Osteoblast (primary cell): ENCODE measurements around the gene KIRREL2. TPM values are rescaled to one million over a fixed set of nuclear protein-coding genes. Genes with fewer than 3 reads are reported as not detected.
A peak's percentile ranks its signal among the peaks of the same experiment; 100 is the strongest.

Source experiments
- DNase-seq: peaks from one replicate; pipeline ENCODE4 v3.0.0; 2011; ENCODE audit warnings: low spot score, mixed read lengths; ENCODE audit not compliant: insufficient read length; ENCODE audit errors: missing footprints
- H2AFZ ChIP-seq: 2 replicates; pipeline ENCODE4 v1.6.0; 2011; ENCODE audit warnings: mild to moderate bottlenecking, low read length
- H3K27ac ChIP-seq: 2 replicates; pipeline ENCODE4 v1.5.1; 2011; ENCODE audit warnings: mild to moderate bottlenecking, low read depth, low read length, moderate library complexity
- H3K27me3 ChIP-seq: 2 replicates; pipeline ENCODE4 v1.6.0; 2012; ENCODE audit warnings: mild to moderate bottlenecking, control low read depth, inconsistent platforms, low read length, moderate library complexity; ENCODE audit not compliant: insufficient read depth
- H3K36me3 ChIP-seq: 2 replicates; pipeline ENCODE4 v1.5.1; 2011; ENCODE audit warnings: mild to moderate bottlenecking, low read length, control low read depth, moderate library complexity; ENCODE audit not compliant: insufficient read depth
- H3K4me1 ChIP-seq: 2 replicates; pipeline ENCODE4 v1.5.1; 2011; ENCODE audit warnings: mild to moderate bottlenecking, low read length, control low read depth, moderate library complexity; ENCODE audit not compliant: insufficient read depth
- H3K4me2 ChIP-seq: 2 replicates; pipeline ENCODE4 v1.6.0; 2011; ENCODE audit warnings: mild to moderate bottlenecking, low read length; ENCODE audit not compliant: insufficient read depth
- H3K4me3 ChIP-seq: fragments of 200-600 bp; sonication (generic); 3 replicates; pipeline ENCODE4 v1.5.1; 2012; ENCODE audit warnings: mild to moderate bottlenecking, low read length, inconsistent platforms; ENCODE audit not compliant: insufficient read depth
- H3K79me2 ChIP-seq: 2 replicates; pipeline ENCODE4 v1.6.0; 2012; ENCODE audit warnings: mild to moderate bottlenecking, low read length, control low read depth, inconsistent platforms; ENCODE audit not compliant: insufficient read depth
- H3K9me3 ChIP-seq: 2 replicates; pipeline ENCODE4 v1.5.1; 2011; ENCODE audit warnings: low read depth, low read length, control low read depth
- H4K20me1 ChIP-seq: 2 replicates; pipeline ENCODE4 v1.6.0; 2012; ENCODE audit warnings: mild to moderate bottlenecking, low read length, control low read depth; ENCODE audit not compliant: insufficient read depth
- total RNA-seq: library from RNA; depleted of rRNA; stranded (reverse); fragments of >200 nt; gene quantifications from 2 replicates; pipeline ENCODE4 v1.2.3, GENCODE V29; 2012
- TF ChIP-seq, protein P1 (sequence below): IDR thresholded peaks from 2 replicates; pipeline ENCODE4 v1.5.1; 2011; ENCODE audit warnings: mild to moderate bottlenecking, low read depth, low read length, moderate library complexity; ENCODE audit errors: extremely low read depth

The KIRREL2 gene
- total RNA-seq, 1 donor = not detected

DNA sequence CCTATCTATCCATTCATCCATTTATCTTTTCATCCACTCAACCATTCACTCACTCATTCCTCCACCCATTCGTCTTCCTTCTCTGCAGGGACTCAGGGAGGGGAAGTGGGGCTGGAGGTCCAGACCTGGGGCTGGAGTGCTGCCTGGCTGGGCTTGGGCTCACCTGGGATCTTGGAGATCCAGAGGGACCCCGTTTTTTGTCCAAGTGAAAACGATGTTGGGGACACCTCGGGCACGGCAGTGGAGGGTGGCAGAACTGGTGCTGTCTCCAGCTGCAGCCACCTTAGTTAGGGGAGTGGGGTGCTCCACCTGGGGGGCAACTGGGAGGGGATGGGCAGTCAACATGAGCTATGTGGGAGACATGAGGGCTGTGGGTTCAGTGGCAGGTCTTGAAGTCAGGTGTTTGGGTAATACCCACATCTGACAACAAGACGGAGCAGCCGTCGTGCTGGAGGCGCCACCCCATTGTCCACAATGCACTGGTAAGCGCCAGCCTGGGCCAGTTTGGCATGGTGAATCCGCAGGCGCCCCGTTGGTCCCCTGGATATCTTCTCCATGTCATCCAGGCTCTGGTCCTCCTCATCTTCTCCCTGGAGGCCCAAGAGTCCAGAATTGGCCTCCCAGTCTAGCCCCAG lies 14.6 kb upstream of the KIRREL2 start:
- DNase-seq = no peak
- H3K79me2 ChIP-seq = no peaks in the 10 kb centered on the region
- no peak overlapping the region for H3K4me3 ChIP-seq
- H2AFZ ChIP-seq = no peak overlapping the region
- H3K27ac ChIP-seq = no peak overlapping the region
- H3K27me3 ChIP-seq = peaks cover 37% of the 10 kb centered on the region
- peaks cover 6% of the 10 kb centered on the region for H3K9me3 ChIP-seq
- TF ChIP-seq, protein P1, sequence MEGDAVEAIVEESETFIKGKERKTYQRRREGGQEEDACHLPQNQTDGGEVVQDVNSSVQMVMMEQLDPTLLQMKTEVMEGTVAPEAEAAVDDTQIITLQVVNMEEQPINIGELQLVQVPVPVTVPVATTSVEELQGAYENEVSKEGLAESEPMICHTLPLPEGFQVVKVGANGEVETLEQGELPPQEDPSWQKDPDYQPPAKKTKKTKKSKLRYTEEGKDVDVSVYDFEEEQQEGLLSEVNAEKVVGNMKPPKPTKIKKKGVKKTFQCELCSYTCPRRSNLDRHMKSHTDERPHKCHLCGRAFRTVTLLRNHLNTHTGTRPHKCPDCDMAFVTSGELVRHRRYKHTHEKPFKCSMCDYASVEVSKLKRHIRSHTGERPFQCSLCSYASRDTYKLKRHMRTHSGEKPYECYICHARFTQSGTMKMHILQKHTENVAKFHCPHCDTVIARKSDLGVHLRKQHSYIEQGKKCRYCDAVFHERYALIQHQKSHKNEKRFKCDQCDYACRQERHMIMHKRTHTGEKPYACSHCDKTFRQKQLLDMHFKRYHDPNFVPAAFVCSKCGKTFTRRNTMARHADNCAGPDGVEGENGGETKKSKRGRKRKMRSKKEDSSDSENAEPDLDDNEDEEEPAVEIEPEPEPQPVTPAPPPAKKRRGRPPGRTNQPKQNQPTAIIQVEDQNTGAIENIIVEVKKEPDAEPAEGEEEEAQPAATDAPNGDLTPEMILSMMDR = no peak
- no peaks in the 10 kb centered on the region for H4K20me1 ChIP-seq
- no peaks in the 10 kb centered on the region for H3K36me3 ChIP-seq
- H3K4me1 ChIP-seq = no peaks in the 10 kb centered on the region
- no peak overlapping the region for H3K4me2 ChIP-seq

DNA sequence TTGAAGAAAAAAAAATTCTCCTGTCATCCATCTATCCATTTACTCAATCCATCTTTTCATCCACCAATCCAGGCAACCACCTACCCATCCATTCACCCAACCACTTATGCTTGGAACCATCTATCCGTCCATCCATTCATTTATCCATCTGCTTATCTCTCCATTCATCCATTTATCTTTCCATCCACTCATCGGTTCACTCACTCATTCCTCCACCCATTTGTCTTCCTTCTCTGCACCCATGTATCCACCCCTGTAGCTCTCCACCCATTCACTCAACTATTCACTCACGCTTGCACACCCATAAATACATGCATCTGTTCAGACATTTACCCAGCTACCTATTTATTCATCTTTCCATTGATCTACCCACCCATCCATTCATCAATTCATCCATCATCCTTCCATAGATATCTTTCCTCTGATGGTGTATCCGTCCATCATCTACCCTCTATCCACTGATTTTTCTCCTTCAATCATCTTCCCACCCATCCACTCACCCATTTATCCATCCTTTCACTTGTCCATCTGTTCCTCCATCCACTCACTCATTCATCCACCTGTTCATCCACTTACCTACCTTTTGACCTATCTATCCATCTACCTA lies 13.9 kb upstream of the KIRREL2 start:
- Histone ChIP-seq H3K4me3 (no peak overlapping the region), H3K36me3 (no peaks in the 10 kb centered on the region), H3K27ac (no peak overlapping the region), H3K4me2 (no peak overlapping the region), H3K27me3 (peaks cover 37% of the 10 kb centered on the region), H4K20me1 (no peaks in the 10 kb centered on the region), H2AFZ (no peak overlapping the region), H3K9me3 (peaks cover 6% of the 10 kb centered on the region), H3K79me2 (no peaks in the 10 kb centered on the region), H3K4me1 (no peaks in the 10 kb centered on the region)
- TF ChIP-seq, protein P1 = no peak
- DNase-seq = no peak

DNA sequence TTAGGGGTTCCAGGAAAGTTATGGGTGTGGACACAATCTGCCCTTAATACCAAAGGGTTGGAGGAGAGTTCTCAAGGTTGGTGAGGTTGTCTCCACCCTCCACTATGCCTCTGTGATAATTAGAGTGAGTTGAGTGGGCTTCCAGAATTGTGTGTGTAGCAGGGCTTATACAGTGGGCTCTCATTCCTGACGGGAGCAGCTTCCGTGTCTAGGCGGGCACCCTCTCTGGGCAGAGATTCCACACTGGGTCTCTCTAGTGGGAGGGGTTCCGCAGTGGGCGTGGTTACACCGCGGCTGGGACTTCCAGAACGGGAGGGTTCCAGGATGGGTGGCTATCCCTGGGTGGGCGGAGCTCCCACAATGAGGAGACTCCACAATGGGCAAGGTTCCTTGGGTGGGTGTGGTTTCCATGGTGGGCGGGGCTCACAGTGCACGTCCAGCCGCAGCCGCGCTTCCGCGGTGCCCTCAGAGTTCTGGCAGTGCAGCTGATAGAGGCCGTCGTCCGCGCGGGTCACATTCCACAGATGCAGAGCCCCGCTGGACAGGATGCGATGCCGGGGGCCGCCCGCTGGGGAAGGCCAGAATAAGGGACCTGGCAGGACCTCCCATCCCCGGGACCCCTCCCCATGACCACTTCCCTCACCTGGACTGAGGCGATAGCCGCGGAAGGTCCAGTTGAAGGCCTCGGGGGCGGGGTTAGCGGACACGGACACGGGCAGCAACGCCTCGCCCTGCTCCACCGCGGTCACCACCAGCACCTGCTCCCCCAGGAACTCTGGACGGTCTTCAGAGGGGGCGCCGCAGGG lies 12.8 kb upstream of the KIRREL2 start:
- peaks cover 37% of the 10 kb centered on the region for H3K27me3 ChIP-seq
- DNase-seq = peak; percentile 61
- TF ChIP-seq, protein P1 = no peak

More for the DNA sequence above, 12.8 kb upstream of the KIRREL2 start:
- Histone ChIP-seq H4K20me1 (no peaks in the 10 kb centered on the region), H3K4me1 (no peaks in the 10 kb centered on the region), H3K27ac (no peak overlapping the region), H2AFZ (no peak overlapping the region), H3K36me3 (no peaks in the 10 kb centered on the region), H3K4me2 (no peak overlapping the region), H3K79me2 (no peaks in the 10 kb centered on the region), H3K4me3 (no peak overlapping the region), H3K9me3 (peaks cover 6% of the 10 kb centered on the region)
